NCI-H128 (cell line): ENCODE data around the gene MDGA2.

Experiments
- DNase-seq: peaks from one replicate; lab custom pipeline; 2025; ENCODE audit not compliant: unreplicated experiment; lab: John Stamatoyannopoulos, UW

MDGA2 gene

DNA sequence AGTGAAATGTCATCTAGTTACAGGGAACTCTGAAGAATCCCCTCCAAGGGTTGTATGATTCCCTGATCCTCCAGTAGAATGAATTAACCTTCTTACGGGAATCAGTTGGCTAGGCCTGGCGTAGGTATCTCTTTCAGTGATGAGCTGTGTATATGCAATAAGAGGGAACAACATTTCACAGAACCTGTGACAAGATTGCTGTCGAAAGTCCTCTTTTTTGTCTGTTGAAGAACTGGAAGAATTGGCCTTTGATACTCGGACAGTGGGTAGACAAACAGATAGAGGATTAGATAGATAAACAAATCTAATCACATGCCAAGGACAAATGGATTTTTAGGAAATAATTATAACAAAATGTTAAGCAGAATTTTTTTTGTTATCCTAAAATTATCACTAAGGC, 184.6 kb downstream of the MDGA2 start:
- no peak for DNase-seq

GRCh38 chr14:47490353-47490752, 185.1 kb downstream of the MDGA2 start:
- no peak for DNase-seq

GRCh38 chr14:47485421-47485820, 190.0 kb downstream of the MDGA2 start:
- DNase-seq = no peak

DNA sequence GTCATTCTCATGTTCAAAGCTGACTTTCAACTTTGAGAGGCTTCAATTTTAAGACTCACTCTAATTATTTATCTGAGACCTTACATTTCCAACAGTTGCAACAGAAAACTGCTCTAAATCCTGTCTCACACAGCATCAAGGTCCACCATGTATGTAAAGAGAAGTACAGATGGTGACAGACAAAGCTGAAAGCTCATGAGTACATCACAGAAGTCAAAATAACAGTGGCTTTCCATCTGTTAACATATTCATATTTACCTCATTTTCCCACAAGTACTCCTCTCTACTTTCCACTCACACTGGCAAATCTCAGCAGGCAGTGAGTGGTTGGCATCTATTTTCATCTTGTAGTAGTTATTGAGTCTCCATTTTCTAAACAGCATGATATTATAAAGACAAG, 192.0 kb downstream of the MDGA2 start:
- DNase-seq = no peak

GRCh38 chr14:47471075-47471474, 204.3 kb downstream of the MDGA2 start:
- no peak for DNase-seq

GRCh38 chr14:47466916-47467315, 208.5 kb downstream of the MDGA2 start:
- DNase-seq = no peak

- DNase-seq = no peak
Observed at GRCh38 chr14:47454025-47454424, 221.4 kb downstream of the MDGA2 start.

DNA sequence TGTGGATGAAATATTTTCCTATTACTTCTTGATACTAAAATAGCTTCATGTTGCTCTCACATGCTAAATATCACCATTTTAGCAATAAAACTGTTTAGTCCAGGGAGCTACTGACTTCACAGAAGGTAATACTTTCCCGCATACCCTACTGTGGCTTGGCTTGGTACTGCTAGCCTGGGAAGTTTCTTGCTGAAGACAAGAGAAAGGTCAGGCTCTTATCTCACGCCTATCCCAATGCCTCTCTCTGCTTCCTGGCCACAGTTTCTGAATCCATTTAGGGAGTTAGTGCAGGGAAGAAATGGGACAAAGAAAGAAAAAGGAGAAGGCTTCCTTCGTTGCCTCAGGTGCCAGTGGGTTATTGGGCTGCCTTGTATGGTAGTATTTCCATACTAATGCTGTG, 228.3 kb downstream of the MDGA2 start:
- DNase-seq = no peak

- no peak for DNase-seq
Observed at GRCh38 chr14:47442211-47442610, 233.2 kb downstream of the MDGA2 start.

DNA sequence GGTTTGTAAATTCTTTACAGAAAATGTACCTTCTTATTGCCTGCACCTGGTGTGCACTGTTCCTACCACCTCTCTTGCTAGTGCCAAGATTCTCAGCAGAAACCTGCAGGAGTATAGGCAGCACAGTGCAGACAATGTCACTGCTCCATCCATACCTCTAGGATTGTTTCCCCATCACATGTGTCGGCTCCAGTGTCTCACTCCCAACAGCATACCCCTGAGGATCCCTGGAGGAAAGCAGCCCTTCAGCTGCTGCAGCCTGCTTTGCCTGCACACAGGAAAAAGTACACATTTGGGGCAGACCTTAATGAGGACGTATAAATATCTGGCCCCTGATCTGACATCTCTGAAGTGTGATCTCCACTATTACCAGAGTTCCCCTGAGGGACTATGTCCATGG, 235.5 kb downstream of the MDGA2 start:
- DNase-seq = no peak

DNA sequence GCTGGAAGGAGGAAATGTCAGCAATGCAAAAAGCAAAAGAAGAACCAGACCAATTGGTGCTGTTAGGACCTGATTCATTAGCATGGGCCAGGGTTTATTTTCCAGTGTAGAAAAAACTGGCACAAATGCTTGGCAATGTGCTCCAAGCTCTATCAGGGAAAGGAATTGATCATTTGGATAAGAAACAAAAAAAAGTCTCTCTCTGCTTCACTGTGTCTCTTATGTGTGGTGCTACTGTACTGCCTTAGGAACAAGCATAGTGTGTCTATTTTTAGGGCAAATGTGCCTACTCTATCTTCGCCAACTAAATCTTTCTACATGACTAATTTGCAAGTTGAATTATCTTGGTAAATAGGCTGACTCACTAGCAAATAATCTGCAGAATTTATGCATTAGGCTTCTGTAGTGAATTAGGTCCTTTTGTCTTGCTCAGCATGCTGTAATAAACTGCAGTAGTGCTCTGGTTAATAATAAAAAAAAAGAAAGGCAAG, 236.7 kb downstream of the MDGA2 start:
- no peak for DNase-seq

- no peak for DNase-seq
Observed at GRCh38 chr14:47435331-47435965, 240.0 kb downstream of the MDGA2 start.

DNA sequence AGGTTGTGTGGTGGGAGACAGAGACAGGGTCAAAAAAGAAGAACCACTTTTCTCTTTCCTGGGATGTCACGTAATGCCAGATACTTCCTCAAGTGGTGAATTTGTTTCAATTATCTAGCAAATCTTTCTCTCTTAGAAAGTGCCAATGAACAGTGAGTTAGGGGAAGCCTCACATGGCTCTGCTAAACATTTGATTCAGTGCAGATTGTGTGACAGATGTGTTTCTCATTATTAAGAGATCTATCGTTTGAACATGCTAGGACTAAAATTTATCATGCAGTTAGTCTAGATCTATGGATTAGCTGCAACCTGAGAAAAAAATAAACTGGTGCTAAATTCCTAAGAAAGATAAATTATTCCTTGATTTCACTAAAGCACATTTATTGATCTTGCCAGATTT, 247.8 kb downstream of the MDGA2 start:
- no peak for DNase-seq

DNA sequence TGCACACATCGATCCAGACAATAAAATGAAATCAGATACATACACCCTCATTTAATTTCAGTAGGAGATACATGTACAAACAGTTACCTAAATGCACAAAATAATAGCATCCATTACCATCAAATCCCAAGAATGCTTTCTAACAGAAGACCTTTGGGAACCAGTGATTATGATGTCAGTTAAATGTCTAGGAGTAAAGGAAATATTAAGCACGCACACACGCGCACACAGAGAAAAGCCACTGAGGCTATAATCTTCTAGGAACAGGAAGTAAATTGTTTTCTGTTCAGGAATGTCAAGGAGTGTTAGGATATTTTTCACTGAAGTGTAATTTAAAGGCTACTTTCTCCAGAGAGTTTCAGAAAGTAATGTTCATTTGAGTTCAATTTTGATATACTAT, 250.1 kb downstream of the MDGA2 start:
- no peak for DNase-seq

DNA sequence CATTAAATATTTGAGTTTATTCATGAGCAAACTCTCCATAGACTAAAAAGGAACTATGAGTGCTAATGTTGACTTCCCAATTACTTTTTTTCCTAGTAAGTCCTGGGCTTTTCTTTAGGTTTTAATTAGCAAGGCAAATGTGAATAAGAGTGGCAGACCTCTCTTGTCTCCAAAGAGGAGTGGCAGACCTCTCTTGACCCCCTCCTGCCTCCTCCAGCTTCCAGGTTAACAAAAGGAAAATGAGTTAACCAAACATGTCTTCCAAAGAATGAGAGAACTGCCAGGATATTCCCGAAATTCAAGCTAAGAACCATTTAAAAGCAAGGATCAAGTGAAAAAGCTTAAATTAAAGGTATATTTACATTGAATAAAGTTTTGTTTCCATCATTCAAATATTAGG, 253.2 kb downstream of the MDGA2 start:
- no peak for DNase-seq

DNA sequence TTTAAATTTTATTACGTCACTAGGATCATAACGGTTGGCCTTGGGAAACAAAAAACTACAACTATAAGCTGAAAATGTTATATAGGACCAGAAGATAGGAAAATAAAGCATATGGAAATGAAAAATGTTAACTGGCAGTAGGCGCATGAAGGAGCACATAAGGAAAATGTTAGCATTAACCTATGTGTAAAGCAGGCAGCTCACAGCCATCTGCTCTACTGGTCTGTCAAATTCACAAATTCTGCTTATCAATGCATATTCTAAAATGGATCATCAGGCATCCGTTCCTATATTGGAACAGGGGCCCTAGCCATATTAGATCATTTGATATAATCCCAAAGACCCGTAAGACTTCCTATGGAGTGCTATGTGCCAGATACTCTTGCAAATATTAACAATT, 263.9 kb downstream of the MDGA2 start:
- DNase-seq = no peak

DNA sequence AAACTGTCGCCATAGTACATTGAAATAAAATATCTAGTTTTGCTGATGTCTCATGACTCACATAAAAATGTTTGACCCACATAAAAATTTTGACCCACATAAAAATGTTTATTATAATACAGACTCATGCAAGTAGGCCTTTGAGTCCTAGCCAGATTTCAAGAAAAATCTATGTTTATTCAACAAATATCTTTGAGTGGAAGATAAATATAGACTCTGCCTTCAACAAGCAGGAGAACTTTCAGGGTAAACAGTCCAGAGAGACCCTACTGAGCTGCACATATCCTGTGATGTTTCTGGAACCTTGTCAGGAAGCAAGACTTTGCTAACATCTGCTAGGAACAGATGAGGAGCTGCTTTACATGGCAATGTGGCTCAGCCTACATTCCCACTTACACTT, 283.1 kb downstream of the MDGA2 start:
- no peak for DNase-seq

DNA sequence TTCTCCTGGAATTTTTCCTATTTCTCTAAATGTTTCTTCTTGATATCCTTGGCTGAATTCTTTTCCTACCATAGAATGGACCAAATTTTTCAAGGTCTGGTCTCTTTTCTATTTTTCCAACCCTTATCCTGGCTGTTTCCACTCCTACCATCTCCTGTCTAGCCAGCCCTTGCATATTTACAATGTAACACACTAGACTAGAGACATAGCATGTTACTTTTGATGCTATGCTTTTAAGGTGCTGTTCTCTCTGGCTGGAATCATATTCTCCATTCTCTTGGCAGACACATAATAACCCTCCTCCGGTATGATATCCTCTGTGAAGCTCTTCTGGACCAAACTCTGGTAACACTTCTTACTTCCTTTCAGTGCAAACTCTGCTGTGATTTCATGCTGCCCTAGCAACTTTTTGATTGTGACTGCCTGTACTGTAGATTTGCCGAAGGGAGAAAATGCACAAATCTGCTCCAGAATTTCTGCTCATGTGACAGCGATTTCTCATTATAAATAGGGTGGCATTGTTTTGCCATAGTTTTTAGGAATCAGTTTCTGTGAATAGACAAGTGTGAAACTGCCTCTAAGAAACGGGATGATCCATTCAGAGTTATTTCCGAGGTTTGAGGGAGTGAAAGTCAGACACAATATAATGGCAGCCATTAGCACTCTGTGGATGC, 284.4 kb downstream of the MDGA2 start:
- DNase-seq = no peak

GRCh38 chr14:47389535-47389934, 285.9 kb downstream of the MDGA2 start:
- no peak for DNase-seq

- DNase-seq = no peak
Observed at GRCh38 chr14:47366006-47366405, 309.4 kb downstream of the MDGA2 start.

DNA sequence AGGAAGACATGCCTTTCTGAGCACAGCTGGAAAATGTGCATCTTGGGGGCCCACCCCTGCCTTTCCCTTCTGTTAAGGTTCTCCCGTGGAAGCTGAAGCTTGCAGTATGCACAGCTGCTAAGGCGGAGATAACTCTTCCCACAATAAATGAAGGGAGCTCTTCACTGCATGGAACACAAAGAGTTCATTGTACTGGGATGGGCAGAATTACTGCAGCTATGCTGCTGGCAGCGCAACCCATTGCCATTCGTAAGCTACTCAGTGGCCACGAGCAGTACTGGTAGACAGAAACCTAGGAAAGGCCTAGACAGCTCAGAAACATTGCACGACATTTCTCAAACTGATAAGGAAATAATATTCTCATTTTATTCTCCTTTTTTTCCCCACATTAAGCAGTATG, 310.2 kb downstream of the MDGA2 start:
- no peak for DNase-seq

- DNase-seq = no peak
Observed at GRCh38 chr14:47353186-47353585, 322.2 kb downstream of the MDGA2 start.

GRCh38 chr14:47346849-47347248, 328.6 kb downstream of the MDGA2 start:
- DNase-seq = no peak
